Measurements from ENCODE around the gene ANO8. TPM values are rescaled to one million over a fixed set of nuclear protein-coding genes. Genes with fewer than 3 reads are reported as not detected.

Gene ANO8
- total RNA-seq, 2 donors from 2014 or later = 11.1 to 13.7 TPM

GRCh38 chr19:17339088-17339741 lies 4.6 kb upstream of the ANO8 start:
- H3K27me3 Mint-ChIP-seq (ENCODE audit: low read depth) = no peaks in the 10 kb centered on the region
- peaks cover 18% of the 10 kb centered on the region for H3K4me1 Mint-ChIP-seq (ENCODE audit: low read depth)
- H3K27ac Mint-ChIP-seq = no peak overlapping the region
- no peaks in the 10 kb centered on the region for H3K9me3 Mint-ChIP-seq
- DNase-seq = peak; percentile 47 to 62
- peak overlapping the region; percentile 90 to 100 for H3K4me3 Mint-ChIP-seq
- H3K36me3 Mint-ChIP-seq (ENCODE audit: insufficient read depth in 2 of 2) = peaks cover 0 to 5% of the 10 kb centered on the region in 2 donors
- no peak for ATAC-seq (replicated peaks in 1 of 2)

DNA sequence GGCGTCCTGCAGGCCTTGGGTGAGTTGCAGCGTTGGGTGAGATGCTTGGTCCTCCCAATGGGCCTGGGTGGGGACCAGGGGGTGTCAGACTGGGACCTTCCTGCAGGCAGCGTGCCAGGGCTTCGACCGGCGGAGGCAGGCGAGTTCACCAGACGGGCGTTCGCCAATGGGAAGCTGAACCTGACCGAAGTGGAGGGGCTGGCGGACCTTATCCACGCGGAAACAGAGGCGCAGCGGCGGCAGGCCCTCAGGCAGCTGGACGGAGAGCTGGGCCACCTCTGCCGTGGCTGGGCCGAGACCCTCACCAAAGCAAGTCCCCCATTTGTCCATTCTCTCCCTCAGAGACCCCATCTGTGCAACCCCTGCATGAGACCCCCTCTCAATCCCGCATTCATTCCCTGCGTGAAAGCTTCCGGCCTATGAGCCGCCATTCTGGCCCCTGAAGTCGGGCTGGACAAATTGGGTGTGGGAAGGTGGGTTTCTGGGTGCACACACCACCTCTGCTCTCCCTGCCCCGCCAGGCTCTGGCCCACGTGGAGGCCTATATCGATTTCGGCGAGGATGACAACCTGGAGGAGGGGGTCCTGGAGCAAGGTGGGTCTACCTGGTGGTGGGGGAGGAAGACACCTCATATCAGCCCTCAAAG lies 3.9 kb upstream of the ANO8 start:
- ATAC-seq (replicated peaks in 1 of 2) (no peak), DNase-seq (no peak)
- H3K27ac Mint-ChIP-seq = no peak overlapping the region
- H3K4me3 Mint-ChIP-seq = peak overlapping the region; percentile 90 to 100
- H3K36me3 Mint-ChIP-seq (ENCODE audit: insufficient read depth in 2 of 2) = peaks cover 0 to 5% of the 10 kb centered on the region in 2 donors
- no peaks in the 10 kb centered on the region for H3K27me3 Mint-ChIP-seq (ENCODE audit: low read depth)
- no peaks in the 10 kb centered on the region for H3K9me3 Mint-ChIP-seq
- H3K4me1 Mint-ChIP-seq (ENCODE audit: low read depth) = peaks cover 24% of the 10 kb centered on the region

GRCh38 chr19:17337675-17338432 lies 3.2 kb upstream of the ANO8 start:
- Mint-ChIP-seq H3K27ac (peak overlapping the region; percentile 66), H3K36me3 (ENCODE audit: insufficient read depth in 2 of 2) (peaks cover 0 to 5% of the 10 kb centered on the region in 2 donors), H3K4me3 (peak overlapping the region; percentile 90 to 100), H3K27me3 (ENCODE audit: low read depth) (no peaks in the 10 kb centered on the region), H3K9me3 (peaks cover 0 to under 1% of the 10 kb centered on the region in 2 donors), H3K4me1 (ENCODE audit: low read depth) (peaks cover 30% of the 10 kb centered on the region)
- peak; percentile 54 to 58 for DNase-seq
- ATAC-seq (replicated peaks in 1 of 2) = peak; percentile 2

DNA sequence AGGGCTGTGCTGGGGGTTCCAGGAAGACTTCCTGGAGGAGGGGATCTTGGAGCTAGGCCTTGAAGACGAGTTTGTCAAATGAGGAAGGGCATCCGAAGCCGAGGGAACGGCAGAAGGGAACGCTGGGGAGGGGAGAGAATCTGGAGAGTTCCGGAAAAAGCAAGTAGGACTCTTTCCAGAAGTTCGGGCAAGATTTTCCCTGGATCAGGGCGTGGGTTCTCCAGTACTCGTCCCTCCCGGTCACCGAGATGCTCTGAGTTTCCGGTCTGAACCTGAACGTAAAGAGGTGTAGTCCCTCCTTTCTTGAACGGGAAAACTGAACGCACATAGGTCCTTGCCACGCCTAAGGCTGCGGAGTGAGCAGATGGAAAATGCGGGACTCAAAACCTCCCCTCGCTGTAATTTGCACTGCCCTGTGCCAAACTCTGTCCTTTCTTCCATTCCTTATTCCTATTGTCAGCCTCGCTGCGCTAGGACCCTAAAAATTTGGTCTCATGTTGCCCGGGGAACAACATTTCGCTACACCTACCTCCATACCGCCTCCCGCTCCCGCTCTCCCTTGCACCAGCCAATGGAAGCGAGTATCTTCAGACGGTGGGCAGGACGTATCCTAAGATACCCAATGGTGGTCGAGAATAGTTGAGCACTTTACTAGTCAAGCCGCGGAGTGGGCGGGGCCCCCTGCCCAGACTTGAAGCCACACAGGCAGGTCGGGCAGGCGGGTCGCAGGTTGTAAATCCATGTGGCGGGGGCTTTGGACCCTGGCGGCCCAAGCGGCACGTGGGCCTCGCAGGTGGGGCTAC lies 2.4 kb upstream of the ANO8 start, which contains the start of gene GTPBP3:
Gene GTPBP3 (plus strand): TSS at position 682 of the 803 bp plus-strand sequence. CDS start 59 bp downstream, at position 741.
- no peaks in the 10 kb centered on the region for H3K27me3 Mint-ChIP-seq (ENCODE audit: low read depth)
- peaks cover 34% of the 10 kb centered on the region for H3K4me1 Mint-ChIP-seq (ENCODE audit: low read depth)
- DNase-seq (peak; percentile 96 to 98), ATAC-seq (replicated peaks in 1 of 2) (peak; percentile 90)
- peak within 1 kb of the TSS; percentile 90 to 100 for H3K4me3 Mint-ChIP-seq
- H3K9me3 Mint-ChIP-seq = peaks cover 0 to 2% of the 10 kb centered on the region in 2 donors
- H3K36me3 Mint-ChIP-seq (ENCODE audit: insufficient read depth in 2 of 2) = peaks cover 0 to 5% of the 10 kb centered on the region in 2 donors
- peak within 1 kb of the TSS; percentile 66 for H3K27ac Mint-ChIP-seq

DNA sequence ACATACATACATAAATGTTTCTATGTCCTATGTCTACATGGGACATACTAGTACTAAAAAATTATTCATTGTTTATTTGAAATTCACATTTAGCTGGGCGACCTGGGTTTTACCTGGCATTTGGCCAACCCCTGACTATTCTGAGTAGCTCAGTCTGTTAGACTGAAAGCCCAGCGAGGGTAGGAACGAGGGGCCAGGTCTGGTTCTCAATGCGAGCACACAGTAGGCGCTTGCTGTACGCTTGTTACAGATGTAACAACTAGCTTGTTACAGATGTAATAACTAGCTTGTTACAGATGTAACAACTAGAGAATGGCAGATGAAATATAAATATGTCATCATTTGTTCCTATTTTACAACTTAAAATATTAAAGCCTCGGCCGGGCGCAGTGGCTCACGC lies 920 bp upstream of the ANO8 start:
- peaks cover 0 to 2% of the 10 kb centered on the region in 2 donors for H3K9me3 Mint-ChIP-seq
- ATAC-seq (replicated peaks in 1 of 2) = no peak
- DNase-seq = no peak
- no peak overlapping the region for H3K27ac Mint-ChIP-seq
- peaks cover 4% of the 10 kb centered on the region for H3K27me3 Mint-ChIP-seq (ENCODE audit: low read depth)
- peaks cover 0 to 5% of the 10 kb centered on the region in 2 donors for H3K36me3 Mint-ChIP-seq (ENCODE audit: insufficient read depth in 2 of 2)
- peaks cover 34% of the 10 kb centered on the region for H3K4me1 Mint-ChIP-seq (ENCODE audit: low read depth)
- peak overlapping the region; percentile 90 to 100 for H3K4me3 Mint-ChIP-seq

GRCh38 chr19:17333611-17334413 lies 843 bp downstream of the ANO8 start:
- ATAC-seq (replicated peaks in 1 of 2) = peak; percentile 38 to 50
- Mint-ChIP-seq H3K36me3 (ENCODE audit: insufficient read depth in 2 of 2) (peaks cover 0 to 5% of the 10 kb centered on the region in 2 donors), H3K9me3 (peaks cover 0 to 2% of the 10 kb centered on the region in 2 donors), H3K27me3 (ENCODE audit: low read depth) (peaks cover 13% of the 10 kb centered on the region), H3K4me1 (ENCODE audit: low read depth) (peaks cover 39% of the 10 kb centered on the region), H3K27ac (no peak overlapping the region), H3K4me3 (peak overlapping the region; percentile 63 to 100)
- DNase-seq = peak; percentile 81 to 86

- Mint-ChIP-seq H3K9me3 (peaks cover 0 to 2% of the 10 kb centered on the region in 2 donors), H3K27ac (no peak overlapping the region), H3K4me3 (peak overlapping the region; percentile 45 to 57), H3K36me3 (ENCODE audit: insufficient read depth in 2 of 2) (peaks cover 0 to 5% of the 10 kb centered on the region in 2 donors), H3K27me3 (ENCODE audit: low read depth) (peaks cover 13% of the 10 kb centered on the region), H3K4me1 (ENCODE audit: low read depth) (peaks cover 34% of the 10 kb centered on the region)
- ATAC-seq (replicated peaks in 1 of 2) (peak in 1 of 2 donors; percentile 1), DNase-seq (peak; percentile 61 to 67)
Measured at GRCh38 chr19:17332677-17333581, 1.7 kb downstream of the ANO8 start.

DNA sequence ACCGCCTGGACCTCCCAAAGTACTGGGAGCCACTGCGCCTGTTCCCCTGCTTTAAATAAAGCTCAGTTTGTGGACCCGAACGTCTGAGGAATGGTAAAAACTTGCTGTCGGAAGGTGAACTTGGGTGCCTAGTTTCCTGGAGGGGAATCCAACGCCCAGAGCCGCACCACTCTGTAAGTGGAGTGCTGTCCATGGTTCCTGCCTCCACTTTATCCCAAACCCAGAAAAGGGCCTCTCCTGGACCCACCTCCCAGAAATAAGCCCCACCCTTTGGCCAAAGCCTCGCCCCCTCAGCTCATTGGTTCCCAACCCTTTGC lies 2.3 kb downstream of the ANO8 start:
- Mint-ChIP-seq H3K27ac (no peak overlapping the region), H3K9me3 (peaks cover 0 to 2% of the 10 kb centered on the region in 2 donors), H3K36me3 (ENCODE audit: insufficient read depth in 2 of 2) (peaks cover 0 to 5% of the 10 kb centered on the region in 2 donors), H3K27me3 (ENCODE audit: low read depth) (peaks cover 13% of the 10 kb centered on the region), H3K4me1 (ENCODE audit: low read depth) (peaks cover 33% of the 10 kb centered on the region), H3K4me3 (no peak overlapping the region)
- DNase-seq = no peak
- ATAC-seq (replicated peaks in 1 of 2) = no peak

GRCh38 chr19:17331045-17331558 lies 3.6 kb downstream of the ANO8 start:
- Mint-ChIP-seq H3K27me3 (ENCODE audit: low read depth) (peaks cover 13% of the 10 kb centered on the region), H3K27ac (no peak overlapping the region), H3K36me3 (ENCODE audit: insufficient read depth in 2 of 2) (no peaks in the 10 kb centered on the region), H3K4me1 (ENCODE audit: low read depth) (peaks cover 32% of the 10 kb centered on the region), H3K9me3 (peaks cover 0 to 2% of the 10 kb centered on the region in 2 donors), H3K4me3 (no peak overlapping the region)
- ATAC-seq (replicated peaks in 1 of 2) = no peak
- no peak for DNase-seq

DNA sequence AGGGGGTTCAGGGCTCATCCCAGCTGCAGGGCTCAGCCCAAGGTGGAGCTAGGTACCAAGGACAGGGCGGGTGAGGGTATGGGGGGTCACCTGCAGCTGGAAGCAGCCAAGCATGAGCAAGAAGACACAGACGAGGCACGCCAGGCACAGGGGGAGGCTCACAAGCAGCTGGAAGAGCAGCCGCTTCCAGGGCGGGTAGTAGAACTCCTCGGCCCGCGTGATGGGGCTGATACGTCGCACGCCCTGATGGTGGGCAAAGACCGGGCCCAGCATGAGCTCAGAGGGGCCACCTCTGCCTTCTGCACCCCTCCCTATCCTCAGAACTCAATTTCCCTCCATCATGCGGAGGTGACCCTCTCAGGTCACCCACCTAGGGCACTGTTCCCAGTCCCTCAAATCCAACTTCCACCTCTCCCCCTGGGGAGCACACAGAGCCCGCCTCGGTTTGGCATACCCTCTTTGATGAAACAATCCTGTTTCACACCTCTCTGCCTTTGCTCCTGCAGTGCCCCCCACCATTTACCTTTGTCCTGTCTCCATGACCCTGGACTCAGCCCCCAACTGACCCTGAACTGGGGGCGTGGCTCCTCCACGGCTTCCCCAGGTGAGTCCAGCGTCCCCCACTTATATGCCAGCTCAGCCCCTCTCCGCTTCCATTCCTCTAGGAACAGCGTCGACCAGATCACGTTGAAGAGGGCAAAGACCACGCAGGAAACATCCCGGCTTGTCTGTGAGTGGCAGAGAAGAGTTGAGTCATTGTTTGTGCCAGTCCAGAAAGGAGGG lies 4.2 kb downstream of the ANO8 start:
- peaks cover 0 to 2% of the 10 kb centered on the region in 2 donors for H3K9me3 Mint-ChIP-seq
- H3K36me3 Mint-ChIP-seq (ENCODE audit: insufficient read depth in 2 of 2) = no peaks in the 10 kb centered on the region
- ATAC-seq (replicated peaks in 1 of 2) = no peak
- no peak overlapping the region for H3K27ac Mint-ChIP-seq
- peak overlapping the region in 1 of 2 donors; percentile 33 for H3K4me3 Mint-ChIP-seq
- H3K4me1 Mint-ChIP-seq (ENCODE audit: low read depth) = peaks cover 30% of the 10 kb centered on the region
- no peak for DNase-seq
- H3K27me3 Mint-ChIP-seq (ENCODE audit: low read depth) = peaks cover 13% of the 10 kb centered on the region
